A673 (cell line): ENCODE data around the gene TTI1. TPM values are rescaled to one million over a fixed set of nuclear protein-coding genes. Genes with fewer than 3 reads are reported as not detected.

Source experiments
- Bru-seq: library from RNA; stranded (reverse); fragments of 400-500 nt; gene quantifications from one replicate; lab custom pipeline; 2021; lab: Mats Ljungman, UMichigan
- BruChase-seq, 2 experiments: library from RNA; stranded (reverse); fragments of 400-500 nt; gene quantifications; one replicate each; lab custom pipeline; 2021; lab: Mats Ljungman, UMichigan
- BruUV-seq: library from RNA; stranded (reverse); fragments of 400-500 nt; replicated peaks from 2 replicates; lab custom pipeline; 2021; lab: Mats Ljungman, UMichigan
- CTCF ChIA-PET: fragments of 300-600 bp; sonication (Branson Sonifier 250); formaldehyde crosslinking; loops from one replicate; lab custom pipeline; 2022; ENCODE audit warnings: antibody characterized with exemption; lab: Charles Lee
- POLR2A ChIA-PET: fragments of 300-600 bp; sonication (Branson Sonifier 250); formaldehyde crosslinking; loops from one replicate; lab custom pipeline; 2022; ENCODE audit warnings: antibody characterized with exemption; ENCODE audit not compliant: low non-redundant PET; lab: Charles Lee
- DNase-seq: peaks from one replicate; pipeline ENCODE4 v3.0.0-alpha.2; 2015; ENCODE audit warnings: low spot score
- H3K27ac ChIP-seq: fragments of 200-600 bp; sonication (generic); 2 replicates; pipeline ENCODE4 v1.5.1; 2016; ENCODE audit warnings: mixed run types, low read depth, mild to moderate bottlenecking, mixed read lengths, antibody characterized with exemption, low read length; ENCODE audit not compliant: poor library complexity, severe bottlenecking
- H3K27me3 ChIP-seq: fragments of 200-600 bp; sonication (generic); replicated peaks from 2 replicates; pipeline ENCODE4 v1.6.1; 2017; ENCODE audit warnings: mixed run types, low read depth, mild to moderate bottlenecking, mixed read lengths, antibody characterized with exemption, low read length; ENCODE audit not compliant: insufficient read depth, poor library complexity
- H3K36me3 ChIP-seq: fragments of 200-600 bp; sonication (generic); 2 replicates; pipeline ENCODE4 v1.6.1; 2016; ENCODE audit warnings: mixed run types, mild to moderate bottlenecking, mixed read lengths, antibody characterized with exemption, low read length; ENCODE audit not compliant: insufficient read depth, poor library complexity, severe bottlenecking
- H3K4me1 ChIP-seq: fragments of 200-600 bp; sonication (generic); 2 replicates; pipeline ENCODE4 v1.6.1; 2017; ENCODE audit warnings: mixed run types, mild to moderate bottlenecking, mixed read lengths, antibody characterized with exemption, low read length; ENCODE audit not compliant: insufficient read depth, poor library complexity, severe bottlenecking
- H3K4me3 ChIP-seq: fragments of 200-600 bp; sonication (generic); 2 replicates; pipeline ENCODE4 v1.5.1; 2016; ENCODE audit warnings: low read depth, mixed run types, mild to moderate bottlenecking, mixed read lengths, low read length; ENCODE audit not compliant: poor library complexity, severe bottlenecking
- H3K9me3 ChIP-seq: fragments of 200-600 bp; sonication (generic); 2 replicates; pipeline ENCODE4 v1.6.1; 2016; ENCODE audit warnings: mixed run types, low read depth, mild to moderate bottlenecking, mixed read lengths, antibody characterized with exemption, low read length; ENCODE audit not compliant: poor library complexity, severe bottlenecking
- CTCF ChIP-seq: fragments of 300-800, 200-600 bp; sonication (generic); conservative IDR thresholded peaks from 2 replicates; pipeline ENCODE4 v1.5.1; 2017; ENCODE audit warnings: low read depth, mild to moderate bottlenecking, antibody characterized with exemption, low read length, moderate library complexity, mixed read lengths
- EZH2 ChIP-seq: fragments of 200-600 bp; sonication (generic); IDR thresholded peaks from 2 replicates; pipeline ENCODE4 v1.6.1; 2017; ENCODE audit warnings: borderline replicate concordance, low read depth, mild to moderate bottlenecking, mixed read lengths, antibody characterized with exemption, low read length; ENCODE audit not compliant: poor library complexity, severe bottlenecking
- intact Hi-C: fragments of 100-400 bp; cut with micrococcal nuclease; formaldehyde crosslinking; loops from one replicate; pipeline ENCODE4 v1.10.0; 2022; ENCODE audit not compliant: unreplicated experiment
- long read RNA-seq: library from polyadenylated mRNA; stranded (forward); transcript quantifications from one replicate; pipeline ENCODE4 v2.0.0, GENCODE V29; 2022
- total RNA-seq: library from RNA; stranded (reverse); gene quantifications from 2 replicates; pipeline ENCODE4 v1.2.3, GENCODE V29; 2021

The TTI1 gene
- 37.3 and 40.3 TPM in 2 replicates for total RNA-seq
- percentile 87 among the genes with signal in this experiment for Bru-seq, nascent RNA
- BruChase-seq, experiment 1, labeled RNA remaining after a 2-hour chase, result percentile 87 among the genes with signal in this experiment
- percentile 77 among the genes with signal in this experiment for BruChase-seq, experiment 2, labeled RNA remaining after a 6-hour chase
- long read RNA-seq, transcript TTI1-202 (9 exons, 3,958 nt), result minor isoform, 11 of 158 reads
- long read RNA-seq, transcript TTI1-203 (7 exons, 3,791 nt), result minor isoform, 9 of 158 reads
- long read RNA-seq, transcript TTI1-201 (8 exons, 3,825 nt), result major isoform, 106 of 158 reads
- long read RNA-seq, partial matches to known transcripts, result 6 of 158 reads
- long read RNA-seq, other reads (novel, unspliced or antisense), result 26 of 158 reads

GRCh38 chr20:38033330-38034107 lies at the start of gene TTI1, which contains the start of gene RPRD1B:
Gene TTI1 (minus strand): TSS chr20:38033456. CDS start chr20:38013816, 19,640 bp downstream.
Gene RPRD1B (plus strand): TSS chr20:38033746. CDS start chr20:38033948, 202 bp downstream.
- CTCF ChIA-PET, result interaction anchor here (1.4 kb wide), 1 partner anchor 24 kb away, joined by 5 read pairs; no protein-coding TSS in a partner anchor
- BruUV-seq, result no TSS peak
- intact Hi-C loops, result no loop called here

GRCh38 chr20:38082894-38083293 lies 49.6 kb upstream of the TTI1 start:
- H3K27me3 ChIP-seq, result no peaks in the 10 kb centered on the region

More at GRCh38 chr20:38033330-38034107, at the start of gene TTI1, which contains the start of gene RPRD1B:
- POLR2A ChIA-PET, result interaction anchor here (0.5 kb wide), 1 partner anchor 15 kb away, joined by 6 read pairs; no protein-coding TSS in a partner anchor
- no peaks in the 10 kb centered on the region for H3K9me3 ChIP-seq
- H3K27ac ChIP-seq, result peak within 1 kb of the TSS; percentile 97
- H3K4me3 ChIP-seq, result peak within 1 kb of the TSS; percentile 93
- H3K27me3 ChIP-seq, result no peaks in the 10 kb centered on the region
- H3K4me1 ChIP-seq, result peaks cover 14% of the 10 kb centered on the region
- DNase-seq, result peak; percentile 97
- peaks cover 4% of the 10 kb centered on the region for H3K36me3 ChIP-seq
- no peak for TF ChIP-seq CTCF
- TF ChIP-seq EZH2, result no peak

More at GRCh38 chr20:38082894-38083293, 49.6 kb upstream of the TTI1 start:
- Histone ChIP-seq H3K27ac (no peak overlapping the region), H3K4me3 (no peak overlapping the region), H3K4me1 (no peaks in the 10 kb centered on the region), H3K36me3 (peaks cover 41% of the 10 kb centered on the region), H3K9me3 (no peaks in the 10 kb centered on the region)
- BruUV-seq, result no TSS peak
- intact Hi-C loops, result no loop called here
- CTCF ChIA-PET, result interaction anchor here (0.6 kb wide), 1 partner anchor 232 kb away, joined by 3 read pairs; no protein-coding TSS in a partner anchor
- TF ChIP-seq EZH2 (no peak), CTCF (no peak)
- no peak for DNase-seq
- POLR2A ChIA-PET, result interaction anchor here (0.7 kb wide), 1 partner anchor 160 kb away, joined by 7 read pairs; no protein-coding TSS in a partner anchor
